ENCODE measurements around the gene TMEM33.

DNA sequence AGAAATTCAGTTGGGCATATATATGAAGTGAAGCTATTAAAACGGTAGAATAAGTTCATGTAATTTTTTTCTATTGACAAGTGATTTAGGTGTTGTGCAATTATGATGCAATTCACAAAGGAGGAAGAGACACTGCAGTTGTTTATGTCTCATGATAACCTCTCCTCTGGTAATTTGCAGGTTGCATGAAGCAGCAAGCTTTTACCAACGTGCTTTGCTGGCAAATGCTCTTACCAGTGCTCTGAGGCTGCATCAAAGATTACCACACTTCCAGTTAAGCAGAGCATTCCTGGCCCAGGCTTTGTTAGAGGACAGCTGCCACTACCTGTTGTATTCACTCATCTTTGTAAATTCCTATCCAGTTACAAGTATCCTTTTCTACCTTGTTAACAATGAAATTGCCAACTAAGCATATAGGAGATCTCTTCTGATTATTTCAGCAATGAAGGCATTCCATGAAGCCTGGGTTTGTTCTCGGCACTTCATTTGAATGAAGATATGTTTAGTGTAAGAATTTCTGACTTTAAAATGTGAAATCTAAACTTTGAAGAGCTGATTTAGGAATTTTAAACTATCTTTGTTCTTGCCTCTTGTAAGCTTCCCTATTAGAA is 3.9 kb downstream of the TMEM33 start:
- no peak for TF ChIP-seq POLR2AphosphoS5 (IDR thresholded peaks at IDR 0.05)
- TF ChIP-seq, protein P1, sequence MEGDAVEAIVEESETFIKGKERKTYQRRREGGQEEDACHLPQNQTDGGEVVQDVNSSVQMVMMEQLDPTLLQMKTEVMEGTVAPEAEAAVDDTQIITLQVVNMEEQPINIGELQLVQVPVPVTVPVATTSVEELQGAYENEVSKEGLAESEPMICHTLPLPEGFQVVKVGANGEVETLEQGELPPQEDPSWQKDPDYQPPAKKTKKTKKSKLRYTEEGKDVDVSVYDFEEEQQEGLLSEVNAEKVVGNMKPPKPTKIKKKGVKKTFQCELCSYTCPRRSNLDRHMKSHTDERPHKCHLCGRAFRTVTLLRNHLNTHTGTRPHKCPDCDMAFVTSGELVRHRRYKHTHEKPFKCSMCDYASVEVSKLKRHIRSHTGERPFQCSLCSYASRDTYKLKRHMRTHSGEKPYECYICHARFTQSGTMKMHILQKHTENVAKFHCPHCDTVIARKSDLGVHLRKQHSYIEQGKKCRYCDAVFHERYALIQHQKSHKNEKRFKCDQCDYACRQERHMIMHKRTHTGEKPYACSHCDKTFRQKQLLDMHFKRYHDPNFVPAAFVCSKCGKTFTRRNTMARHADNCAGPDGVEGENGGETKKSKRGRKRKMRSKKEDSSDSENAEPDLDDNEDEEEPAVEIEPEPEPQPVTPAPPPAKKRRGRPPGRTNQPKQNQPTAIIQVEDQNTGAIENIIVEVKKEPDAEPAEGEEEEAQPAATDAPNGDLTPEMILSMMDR (IDR thresholded peaks at IDR 0.05): no peak
